Measurements from ENCODE around the gene PDCD1LG2. TPM values are rescaled to one million over a fixed set of nuclear protein-coding genes. Genes with fewer than 3 reads are reported as not detected.

Gene PDCD1LG2
- total RNA-seq, 1 experiment from 2014 or later: not detected

DNA sequence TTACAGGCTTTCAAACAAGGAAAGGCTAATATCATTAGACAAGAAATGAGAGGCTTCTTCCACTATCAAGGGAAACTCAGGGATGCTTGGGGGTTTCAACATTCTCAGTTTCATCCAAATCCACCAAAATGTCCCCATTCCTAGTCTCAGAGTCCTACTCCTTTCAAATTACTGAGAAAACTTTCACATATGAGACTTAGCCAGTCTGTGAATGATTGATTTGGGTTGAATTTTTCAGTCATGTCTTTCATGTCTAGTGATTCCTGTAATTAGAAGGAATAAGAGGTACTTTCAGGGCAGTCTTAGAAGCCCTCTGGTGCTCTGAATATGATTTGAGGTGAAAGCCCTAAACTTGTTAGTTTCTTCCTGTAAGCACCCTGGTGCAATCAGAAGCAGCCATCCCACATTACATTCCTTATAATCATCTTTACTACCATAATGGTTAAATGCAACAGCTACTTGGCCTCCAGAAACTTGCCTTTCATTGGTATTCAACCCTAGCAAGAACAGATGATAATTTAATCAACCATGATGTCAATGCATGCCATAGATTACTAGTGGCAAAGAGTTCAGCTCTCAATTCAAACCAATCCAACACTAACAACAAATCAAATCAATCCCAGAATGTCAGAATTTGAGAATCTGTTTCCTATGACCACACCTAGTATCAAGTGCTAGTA lies 67.8 kb downstream of the PDCD1LG2 start:
- no peak overlapping the region for H3K14ac ChIP-seq (ENCODE audit: insufficient read depth, low read length)
- H3K9me3 Mint-ChIP-seq: peaks cover 3% of the 10 kb centered on the region in 2 experiments; a peak in 3 of 5 replicates
- H2BK20ac ChIP-seq (ENCODE audit: low read depth, low read length, poor library complexity, severe bottlenecking): no peak overlapping the region
- H3K79me2 ChIP-seq (ENCODE audit: insufficient read depth, low read length): no peaks in the 10 kb centered on the region
- H3K27me3 Mint-ChIP-seq (ENCODE audit: low read depth): no peaks in the 10 kb centered on the region; the same call in 1 of the 2 replicates
- H3K4me1 Mint-ChIP-seq: peaks cover 3 to 6% of the 10 kb centered on the region in 2 experiments; a peak in 3 of 4 replicates
- H4K20me1 ChIP-seq (ENCODE audit: control insufficient read depth, insufficient read depth, insufficient read length): no peaks in the 10 kb centered on the region
- no peak overlapping the region for H3K27ac ChIP-seq (ENCODE audit: insufficient read length, low read depth, low read length)
- H3K36me3 Mint-ChIP-seq (ENCODE audit: insufficient read depth in 1 of 3, low read depth in 3 of 3): peaks cover 0 to 2% (median 0%) of the 10 kb centered on the region in 3 experiments; a peak in 1 of 7 replicates
- no peak overlapping the region for H3T11ph ChIP-seq (ENCODE audit: low read length)
- H2BK15ac ChIP-seq (ENCODE audit: low read depth, low read length): no peak overlapping the region
- no peak overlapping the region for H3K9ac ChIP-seq (ENCODE audit: extremely low read depth, insufficient read length, low read length)
- H3K79me1 ChIP-seq (ENCODE audit: insufficient read depth, low read depth, low read length, poor library complexity, severe bottlenecking): no peaks in the 10 kb centered on the region
- H2AFZ ChIP-seq (ENCODE audit: low read length): no peak overlapping the region
- H3K27me3 ChIP-seq (ENCODE audit: insufficient read depth, low read length): no peaks in the 10 kb centered on the region
- no peak overlapping the region for H3K4me3 Mint-ChIP-seq
- H3K9me3 ChIP-seq (ENCODE audit: control insufficient read depth, low read depth, low read length): no peaks in the 10 kb centered on the region
- H3K4me2 ChIP-seq (ENCODE audit: insufficient read depth, insufficient read length, low read length): no peak overlapping the region
- H2AK5ac ChIP-seq (ENCODE audit: insufficient read length, low read length): no peak overlapping the region
- H3K4ac ChIP-seq (ENCODE audit: low read depth, low read length): no peak overlapping the region
- H3K56ac ChIP-seq (ENCODE audit: insufficient read length, low read depth, low read length): no peak overlapping the region
- H4K91ac ChIP-seq (ENCODE audit: insufficient read length, low read depth, low read length): no peak overlapping the region
- H3K4me1 ChIP-seq (ENCODE audit: insufficient read depth, low read length): no peaks in the 10 kb centered on the region
- H4K5ac ChIP-seq (ENCODE audit: insufficient read length, low read depth, low read length): no peak overlapping the region
- no peak overlapping the region for H3K23ac ChIP-seq (ENCODE audit: insufficient read length, low read depth, low read length)
- no peak overlapping the region for H2BK12ac ChIP-seq (ENCODE audit: insufficient read length, low read depth, low read length)
- H2BK5ac ChIP-seq (ENCODE audit: insufficient read length, low read length): no peak overlapping the region
- no peak for TF ChIP-seq CTCF (conservative IDR thresholded peaks at IDR 0.05)
- no peak overlapping the region for H3K18ac ChIP-seq (ENCODE audit: insufficient read length, low read depth, low read length)
- no peak overlapping the region for H4K8ac ChIP-seq (replicated peaks; ENCODE audit: insufficient read length, low read depth, low read length)
- DNase-seq: no peak
- H2BK120ac ChIP-seq (ENCODE audit: low read depth, low read length, poor library complexity, severe bottlenecking): no peak overlapping the region
- H3K23me2 ChIP-seq (ENCODE audit: insufficient read length, low read depth, low read length, poor library complexity, severe bottlenecking): no peaks in the 10 kb centered on the region
- no peak overlapping the region; a peak in 1 of 7 replicates for H3K27ac Mint-ChIP-seq
